Stimulated activated CD8-positive, alpha-beta memory T cell treated with anti-CD3 and anti-CD28 coated beads, Interleukin-7, amount 100 ng/mL, for 48 hours (primary cell): ENCODE data around the gene NDUFB1.

Source experiments
- DNase-seq, 2 donors: peaks; one replicate each; pipeline ENCODE4 v3.0.0-alpha.2; 2020; ENCODE audit warnings: low read depth in 1 of 2; ENCODE audit errors: extremely low read depth in 1 of 2

Gene NDUFB1

DNA sequence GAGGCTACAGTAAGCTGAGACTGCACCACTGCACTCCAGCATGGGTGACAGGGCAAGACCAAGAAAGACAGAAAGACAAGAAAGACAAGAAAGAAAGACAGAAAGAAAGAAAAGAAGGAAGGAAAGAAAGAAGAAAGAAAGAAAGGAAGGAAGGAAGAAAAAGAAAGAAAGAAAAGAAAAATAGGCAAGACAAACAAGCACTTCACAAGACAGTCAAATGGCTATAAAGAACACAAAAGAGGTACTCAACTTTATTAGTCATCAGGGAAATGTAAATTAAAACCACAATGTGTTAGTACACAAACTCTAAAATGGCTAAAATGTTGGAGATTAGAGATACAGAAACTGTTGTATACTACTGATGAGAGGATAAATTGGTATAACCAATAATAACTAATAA, 21.7 kb downstream of the NDUFB1 start:
- DNase-seq, result no peak

- no peak for DNase-seq
Measured at GRCh38 chr14:92093320-92093719, 28.2 kb downstream of the NDUFB1 start.

- no peak for DNase-seq
Measured at GRCh38 chr14:92088494-92088893, 33.0 kb downstream of the NDUFB1 start.

GRCh38 chr14:92074555-92074954, 47.0 kb downstream of the NDUFB1 start:
- DNase-seq, result no peak
